CD4-positive, alpha-beta T cell (primary cell): ENCODE measurements around the gene INPP5A. TPM values are rescaled to one million over a fixed set of nuclear protein-coding genes. Genes with fewer than 3 reads are reported as not detected.

Experiments used
- ATAC-seq: fragments of 200-7000 bp; cut with Tn5 transposase; one replicate; pipeline ENCODE4 v1.10.0; 2022; ENCODE audit warnings: mild to moderate bottlenecking; ENCODE audit not compliant: poor library complexity
- CTCF ChIA-PET: fragments of 350-600 bp; sonication (Branson Sonifier 250); formaldehyde crosslinking; loops from one replicate; lab custom pipeline; 2021; ENCODE audit warnings: antibody characterized with exemption, inconsistent platforms; lab: Charles Lee
- POLR2A ChIA-PET: fragments of 350-600 bp; sonication (Branson Sonifier 250); formaldehyde crosslinking; loops from one replicate; lab custom pipeline; 2021; ENCODE audit warnings: antibody characterized with exemption, inconsistent platforms; lab: Charles Lee
- DNase-seq, 14 experiments: peaks; one replicate each; pipeline ENCODE4 v3.0.0-alpha.2; 2013 to 2020; ENCODE audit warnings: mixed read lengths in 2 of 14
- H3K27ac ChIP-seq, 2 donors: one replicate each; pipeline versions ENCODE4 v1.5.1 to v1.7.0; 2013; ENCODE audit warnings: low read length in 2 of 2, low read depth in 1 of 2, mild to moderate bottlenecking in 1 of 2
- H3K27me3 ChIP-seq, 2 experiments: 1 replicate in 1 of 2; 2 replicates in 1 of 2; pipeline versions ENCODE4 v1.6.1 to v1.7.0; 2013; ENCODE audit warnings: low read length in 2 of 2, control low read depth in 1 of 2, mild to moderate bottlenecking in 1 of 2, moderate library complexity in 1 of 2; ENCODE audit not compliant: insufficient read depth in 2 of 2, control insufficient read depth in 1 of 2
- H3K36me3 ChIP-seq: one replicate; pipeline ENCODE4 v1.6.1; 2013; ENCODE audit warnings: low read length, control low read depth; ENCODE audit not compliant: insufficient read depth
- H3K4me1 ChIP-seq: one replicate; pipeline ENCODE4 v1.6.1; 2013; ENCODE audit warnings: low read length, control low read depth; ENCODE audit not compliant: insufficient read depth
- H3K4me3 ChIP-seq: one replicate; pipeline ENCODE4 v1.5.1; 2013; ENCODE audit warnings: mild to moderate bottlenecking, low read length, moderate library complexity
- H3K9me3 ChIP-seq, 2 experiments: 1 replicate in 1 of 2; 2 replicates in 1 of 2; pipeline versions ENCODE4 v1.6.1 to v1.7.0; 2013; ENCODE audit warnings: low read length in 2 of 2, mild to moderate bottlenecking in 2 of 2, control low read depth in 1 of 2, moderate library complexity in 1 of 2; ENCODE audit not compliant: control insufficient read depth in 1 of 2, insufficient read depth in 1 of 2
- H3K27ac Mint-ChIP-seq: one replicate; pipeline ENCODE4 v1.8.0; 2020; ENCODE audit warnings: mixed read lengths
- H3K27me3 Mint-ChIP-seq: one replicate; pipeline ENCODE4 v1.8.0; 2021; ENCODE audit warnings: mixed read lengths
- H3K36me3 Mint-ChIP-seq: one replicate; pipeline ENCODE4 v1.8.0; 2021; ENCODE audit warnings: low read depth, mixed read lengths
- H3K4me1 Mint-ChIP-seq: one replicate; pipeline ENCODE4 v1.8.0; 2021; ENCODE audit warnings: low read depth, mixed read lengths
- H3K4me3 Mint-ChIP-seq: one replicate; pipeline ENCODE4 v1.8.0; 2020; ENCODE audit warnings: mild to moderate bottlenecking, mixed read lengths
- H3K9me3 Mint-ChIP-seq: one replicate; pipeline ENCODE4 v1.8.0; 2020; ENCODE audit warnings: mixed read lengths
- CTCF ChIP-seq: fragments of 200-600 bp; IDR thresholded peaks from one replicate; pipeline ENCODE4 v1.8.0; 2022; ENCODE audit warnings: antibody characterized with exemption, mild to moderate bottlenecking
- intact Hi-C, 2 experiments: fragments of 100-400 bp; cut with DNase I in 1 of 2; cut with micrococcal nuclease in 1 of 2; formaldehyde crosslinking; loops; one replicate each; pipeline versions ENCODE4 v1.15.1 to v1.9.0; 2023 to 2025; cut with DNase I, micrococcal nuclease
- total RNA-seq, 174 experiments: library from RNA in 2 of 174; stranded (reverse) in 2 of 174; gene quantifications; one replicate each; pipeline ENCODE4 v1.2.3 and lab custom pipeline; 2021 to 2026

The INPP5A gene
- total RNA-seq, 2 experiments from 2014 or later = 22.0 to 24.8 TPM

- POLR2A ChIA-PET = no interaction called here
- CTCF ChIA-PET = no interaction called here
Observed at GRCh38 chr10:132828681-132829080, 291.1 kb downstream of the INPP5A start.

DNA sequence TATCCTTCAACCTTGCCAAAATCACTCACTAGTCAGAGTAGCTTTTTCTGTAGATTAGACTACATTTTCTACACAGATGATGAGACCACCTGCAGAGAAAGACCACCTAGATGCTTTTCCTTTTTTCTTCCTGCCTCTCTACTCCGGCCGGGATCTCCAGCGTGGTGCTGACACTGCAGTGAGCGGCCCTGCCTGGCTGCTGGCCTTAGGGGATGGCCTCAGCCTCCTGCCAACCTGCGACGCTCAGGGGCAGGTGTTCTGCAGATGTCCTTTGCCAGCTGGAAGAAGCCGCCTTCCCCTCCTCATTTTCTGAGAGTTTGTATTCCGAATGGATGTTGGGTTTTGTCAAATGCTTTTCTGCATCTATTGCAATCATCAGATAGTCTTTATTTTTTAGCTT, 291.8 kb downstream of the INPP5A start:
- no peak for ATAC-seq

More at GRCh38 chr10:132828681-132829080, 291.1 kb downstream of the INPP5A start:
- no peak for TF ChIP-seq CTCF
- no peaks in the 10 kb centered on the region for H3K4me1 Mint-ChIP-seq
- Histone ChIP-seq H3K36me3 (no peaks in the 10 kb centered on the region), H3K27ac (no peak overlapping the region), H3K27me3 (no peaks in the 10 kb centered on the region), H3K9me3 (peaks cover 0 to 23% of the 10 kb centered on the region in 2 experiments), H3K4me1 (no peaks in the 10 kb centered on the region), H3K4me3 (no peak overlapping the region)
- no peaks in the 10 kb centered on the region for H3K27me3 Mint-ChIP-seq
- peak in 1 of 14 experiments; percentile 10 for DNase-seq
- no peak overlapping the region for H3K27ac Mint-ChIP-seq
- no peaks in the 10 kb centered on the region for H3K36me3 Mint-ChIP-seq
- H3K4me3 Mint-ChIP-seq = no peak overlapping the region
- no peak for ATAC-seq
- no peaks in the 10 kb centered on the region for H3K9me3 Mint-ChIP-seq
- intact Hi-C loops = no loop called here

GRCh38 chr10:132832186-132832969, 294.8 kb downstream of the INPP5A start:
- no peaks in the 10 kb centered on the region for H3K9me3 Mint-ChIP-seq
- ATAC-seq (no peak), DNase-seq (no peak)
- intact Hi-C loops = no loop called here
- H3K36me3 Mint-ChIP-seq = no peaks in the 10 kb centered on the region
- Histone ChIP-seq H3K9me3 (peaks cover 0 to 25% of the 10 kb centered on the region in 2 experiments), H3K27ac (no peak overlapping the region), H3K36me3 (no peaks in the 10 kb centered on the region), H3K4me3 (no peak overlapping the region), H3K27me3 (peaks cover 4 to 14% of the 10 kb centered on the region in 2 experiments), H3K4me1 (peaks cover 7% of the 10 kb centered on the region)
- no peak for TF ChIP-seq CTCF
- CTCF ChIA-PET = no interaction called here
- POLR2A ChIA-PET = no interaction called here
- no peak overlapping the region for H3K27ac Mint-ChIP-seq
- H3K27me3 Mint-ChIP-seq = peaks cover 5% of the 10 kb centered on the region
- H3K4me3 Mint-ChIP-seq = no peak overlapping the region
- no peaks in the 10 kb centered on the region for H3K4me1 Mint-ChIP-seq

More for the DNA sequence above, 291.8 kb downstream of the INPP5A start:
- Mint-ChIP-seq H3K27ac (no peak overlapping the region), H3K4me3 (no peak overlapping the region), H3K9me3 (no peaks in the 10 kb centered on the region), H3K36me3 (no peaks in the 10 kb centered on the region), H3K4me1 (no peaks in the 10 kb centered on the region), H3K27me3 (no peaks in the 10 kb centered on the region)
- no peaks in the 10 kb centered on the region for H3K27me3 ChIP-seq
- TF ChIP-seq CTCF = no peak
- intact Hi-C loops = no loop called here
- ChIA-PET CTCF (no interaction called here), POLR2A (no interaction called here)
- no peaks in the 10 kb centered on the region for H3K36me3 ChIP-seq
- no peaks in the 10 kb centered on the region for H3K4me1 ChIP-seq
- H3K27ac ChIP-seq = no peak overlapping the region
- peaks cover 0 to 29% of the 10 kb centered on the region in 2 experiments for H3K9me3 ChIP-seq
- DNase-seq = no peak
- no peak overlapping the region for H3K4me3 ChIP-seq

Other genes with a start within 250 kb of the INPP5A start
- 1 to 10 TPM; 4.9 to 5.2 TPM for gene STK32C, start 229.8 kb upstream of the INPP5A start, total RNA-seq
- gene LRRC27, start 205.6 kb upstream of the INPP5A start, total RNA-seq = 1 to 10 TPM; 2.4 to 2.8 TPM
- 10 to 100 TPM; 19.2 to 19.6 TPM for gene PWWP2B, start 140.6 kb upstream of the INPP5A start, total RNA-seq
- not detected for gene NKX6-2, start 248.4 kb downstream of the INPP5A start, total RNA-seq